Left renal pelvis (tissue), 4 donors: ENCODE results near the gene OR52B6. TPM values are rescaled to one million over a fixed set of nuclear protein-coding genes. Genes with fewer than 3 reads are reported as not detected.
"Not testable (repeated sequence)": the region's sequence is repeated elsewhere in the genome, so short reads cannot be mapped to it uniquely, and the experiment has no call there.

Experiments
- DNase-seq, 4 donors: peaks; one replicate each; pipeline ENCODE4 v3.0.0-alpha.2; 2013; ENCODE audit warnings: low read depth in 4 of 4, low spot score in 3 of 4
- polyA plus RNA-seq, 4 donors: library from polyadenylated mRNA; unstranded; fragments of 120-200 nt; gene quantifications; one replicate each; pipeline ENCODE4 v1.2.1, GENCODE V29; 2013; ENCODE audit not compliant: insufficient read length in 4 of 4

Gene OR52B6
- polyA plus RNA-seq, 4 donors: 0.20 TPM; not detected in 3

DNA sequence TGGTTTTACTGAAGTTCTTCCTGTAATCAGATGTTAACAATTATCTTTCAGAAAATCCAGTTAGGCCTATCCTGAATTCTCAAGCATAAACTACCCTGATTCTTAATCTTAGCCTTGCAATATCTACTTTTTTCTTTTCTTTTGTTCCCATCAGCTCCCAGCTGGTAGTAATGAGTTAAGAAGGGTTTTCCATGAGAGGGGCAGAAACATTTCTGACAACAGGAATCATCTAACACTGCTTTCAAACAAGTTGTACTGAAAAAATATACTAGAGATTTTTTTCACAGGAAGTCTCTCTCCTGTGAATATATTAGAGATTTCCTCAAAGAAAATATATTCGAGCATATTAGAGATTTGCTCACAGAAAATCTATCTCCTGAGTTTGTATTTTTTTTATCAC, 12.5 kb downstream of the OR52B6 start:
- DNase-seq: no peak

DNA sequence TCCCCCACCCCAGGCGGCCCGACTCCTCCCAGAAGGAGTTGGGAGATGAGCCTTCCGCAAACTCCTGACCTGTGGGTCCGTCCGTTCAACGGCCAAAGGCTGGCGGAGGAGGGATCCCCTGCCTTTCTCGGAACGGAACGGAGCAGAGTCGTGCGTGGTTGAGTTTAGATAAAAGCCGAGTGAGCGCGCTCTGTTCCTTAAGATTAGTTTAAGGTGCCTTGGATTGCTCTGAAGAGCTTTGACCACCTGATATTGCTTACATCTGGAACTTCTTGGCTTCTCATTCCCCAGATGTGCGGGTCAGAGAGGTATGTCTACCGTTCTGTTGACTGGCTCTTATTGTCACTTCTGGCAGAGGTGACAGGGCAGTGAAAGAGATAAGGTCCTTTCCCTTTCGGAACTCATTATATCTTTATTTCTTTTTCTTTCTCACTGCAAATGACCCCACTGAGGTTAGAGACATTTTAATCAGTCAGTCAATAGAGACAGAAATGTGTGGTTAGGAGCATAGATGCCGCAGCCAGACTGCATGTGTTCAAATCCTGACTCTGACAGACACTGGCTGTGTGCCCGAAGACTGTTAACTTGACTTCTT, 16.0 kb downstream of the OR52B6 start, which contains the start of gene TRIM6:
Gene TRIM6 (plus strand): TSS at position 31 of the 595 bp plus-strand sequence. CDS start 261 bp downstream, at position 292.
- peak in 3 of 4 donors; percentile 20 to 46 (median 39) for DNase-seq

DNA sequence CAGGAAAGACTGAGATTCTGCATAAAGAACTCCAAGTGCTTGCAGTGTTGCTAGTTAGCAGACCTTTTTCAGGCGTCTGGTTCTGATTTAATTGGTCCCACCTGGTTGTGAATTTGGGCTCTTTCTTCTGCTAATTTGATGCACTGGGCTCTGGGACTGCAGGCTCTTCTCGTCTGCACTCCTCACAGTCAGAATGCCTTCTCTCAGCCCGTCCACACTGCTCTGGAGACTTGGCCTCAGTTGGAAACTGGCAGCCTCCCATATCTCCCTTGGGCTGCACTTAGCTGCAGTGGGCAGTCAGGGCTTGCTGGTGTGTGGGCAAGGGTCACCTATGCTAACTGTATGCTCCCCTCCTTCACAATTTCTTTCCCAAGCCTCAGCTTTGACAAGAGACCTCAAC, 17.3 kb downstream of the OR52B6 start:
- no peak for DNase-seq

DNA sequence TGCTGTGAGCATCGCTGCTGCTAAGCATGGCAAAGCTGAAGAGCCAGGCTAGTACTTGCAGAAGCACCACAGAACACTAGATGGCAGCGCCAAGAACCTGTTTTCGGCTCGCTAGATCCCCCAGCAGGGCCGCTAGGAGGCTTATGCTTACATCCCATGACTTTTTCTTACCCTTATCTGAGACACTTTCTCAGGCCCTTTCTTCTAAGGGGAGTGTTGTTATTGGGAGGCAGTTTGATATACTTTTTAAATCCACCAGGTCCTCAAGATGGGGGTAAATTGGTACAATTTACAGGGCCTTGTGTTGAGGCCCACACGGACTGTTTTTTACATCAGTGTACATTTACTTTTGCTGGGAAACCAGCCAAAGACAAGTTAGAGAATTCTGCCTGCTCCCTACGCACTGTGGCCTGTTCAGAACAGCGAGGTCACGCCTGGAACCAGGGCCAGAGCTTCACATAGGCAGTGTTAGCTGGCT, 19.7 kb downstream of the OR52B6 start:
- peak in 3 of 4 donors; percentile 38 to 46 (median 42) for DNase-seq

DNA sequence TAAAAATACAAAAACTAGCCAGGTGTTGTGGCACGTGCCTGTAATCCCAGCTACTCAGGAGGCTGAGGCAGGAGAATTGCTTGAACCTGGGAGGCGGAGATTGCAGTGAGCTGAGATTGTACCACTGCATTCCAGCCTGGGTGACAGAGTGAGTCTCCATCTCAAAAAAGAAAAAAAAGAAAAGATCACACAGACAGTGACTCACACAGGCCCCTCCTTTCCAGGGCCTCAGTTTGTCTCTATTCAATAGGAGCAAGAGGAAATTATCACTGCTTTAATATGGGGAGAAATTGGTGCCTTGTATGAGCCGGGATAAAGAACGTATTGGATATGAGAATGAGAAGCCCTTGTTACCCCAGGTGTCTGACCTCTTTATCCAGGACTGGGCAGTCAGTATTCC, 22.1 kb downstream of the OR52B6 start:
- not testable (repeated sequence) for DNase-seq

DNA sequence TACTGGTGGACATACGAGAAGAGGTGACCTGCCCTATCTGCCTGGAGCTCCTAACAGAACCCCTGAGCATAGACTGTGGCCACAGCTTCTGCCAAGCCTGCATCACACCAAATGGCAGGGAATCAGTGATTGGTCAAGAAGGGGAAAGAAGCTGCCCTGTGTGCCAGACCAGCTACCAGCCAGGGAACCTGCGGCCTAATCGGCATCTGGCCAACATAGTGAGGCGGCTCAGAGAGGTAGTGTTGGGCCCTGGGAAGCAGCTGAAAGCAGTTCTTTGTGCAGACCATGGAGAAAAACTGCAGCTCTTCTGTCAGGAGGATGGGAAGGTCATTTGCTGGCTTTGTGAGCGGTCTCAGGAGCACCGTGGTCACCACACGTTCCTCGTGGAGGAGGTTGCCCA, 22.6 kb downstream of the OR52B6 start:
- DNase-seq: no peak

DNA sequence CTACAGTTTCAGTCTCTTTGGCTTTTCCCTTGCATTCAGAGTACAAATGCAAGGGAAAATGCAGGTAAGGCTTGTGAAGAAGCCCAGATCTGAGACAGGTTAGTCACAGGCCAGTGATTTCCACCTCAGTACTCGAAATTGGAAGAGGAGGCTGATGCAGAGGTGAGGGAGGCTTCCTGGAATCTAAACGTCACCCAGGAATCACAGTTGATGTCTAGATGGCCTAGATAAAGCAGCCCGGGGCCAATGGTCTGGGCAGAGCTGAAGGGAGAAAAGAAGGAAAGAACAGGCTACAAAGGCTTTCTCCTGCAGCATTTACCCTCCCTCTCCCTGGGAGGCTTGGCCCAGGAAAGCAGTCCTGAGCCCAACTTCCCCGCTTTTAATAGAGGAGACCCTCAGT, 24.2 kb downstream of the OR52B6 start:
- no peak for DNase-seq

DNA sequence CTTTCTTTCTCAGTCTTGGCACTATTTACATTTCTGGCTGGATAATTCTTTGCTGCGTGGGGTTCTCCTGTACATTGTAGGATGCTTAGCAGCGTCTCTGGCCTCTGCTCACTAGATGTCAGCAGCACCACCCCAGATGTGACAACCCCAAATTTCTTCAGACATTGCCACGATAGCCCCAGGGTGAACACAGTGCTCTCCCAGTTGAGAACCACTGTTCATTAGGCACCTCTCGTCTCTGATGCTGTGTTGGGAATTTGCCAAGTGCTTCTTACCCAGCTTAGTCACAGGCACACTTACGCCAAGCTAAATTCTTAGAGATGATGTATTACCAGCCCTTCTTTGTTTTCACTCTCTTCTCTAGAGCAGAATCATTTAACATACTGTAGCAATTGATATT, 25.2 kb downstream of the OR52B6 start:
- DNase-seq: no peak

DNA sequence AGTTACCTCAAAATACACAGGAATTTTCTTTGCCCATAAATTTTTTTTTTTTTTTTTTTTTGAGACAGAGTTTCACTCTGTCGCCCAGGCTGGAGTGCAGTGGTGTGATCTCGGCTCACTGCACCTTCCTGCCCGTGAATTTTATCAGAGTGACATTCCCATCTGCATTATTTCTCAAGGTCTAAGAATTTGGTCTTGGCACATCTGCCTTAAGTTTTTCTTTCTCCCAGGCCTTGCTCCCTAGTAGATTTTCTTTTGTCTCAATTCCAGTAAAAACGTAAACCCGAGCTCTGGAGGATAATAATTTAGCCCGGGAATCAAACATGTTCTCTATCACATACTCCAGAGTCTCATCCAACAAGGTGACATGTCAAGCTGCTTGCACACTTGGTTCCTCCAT, 28.1 kb downstream of the OR52B6 start:
- no peak for DNase-seq

DNA sequence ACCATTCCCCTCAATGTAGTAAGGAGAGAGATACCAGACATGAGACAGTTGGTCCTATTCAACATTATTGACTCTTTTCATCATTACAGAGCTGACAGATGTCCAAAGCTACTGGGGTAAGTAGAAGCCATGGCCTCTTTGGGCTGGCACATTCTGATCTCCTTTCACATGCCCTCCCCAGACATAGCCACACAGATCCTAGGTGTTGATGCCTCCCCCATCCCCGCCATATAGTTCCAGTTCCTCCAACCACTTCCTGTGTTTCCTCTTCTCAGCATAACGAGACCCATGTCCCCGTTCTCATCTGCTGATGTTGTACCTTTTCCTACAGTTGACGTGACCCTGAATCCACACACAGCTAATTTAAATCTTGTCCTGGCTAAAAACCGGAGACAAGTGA, 29.8 kb downstream of the OR52B6 start:
- DNase-seq: no peak

DNA sequence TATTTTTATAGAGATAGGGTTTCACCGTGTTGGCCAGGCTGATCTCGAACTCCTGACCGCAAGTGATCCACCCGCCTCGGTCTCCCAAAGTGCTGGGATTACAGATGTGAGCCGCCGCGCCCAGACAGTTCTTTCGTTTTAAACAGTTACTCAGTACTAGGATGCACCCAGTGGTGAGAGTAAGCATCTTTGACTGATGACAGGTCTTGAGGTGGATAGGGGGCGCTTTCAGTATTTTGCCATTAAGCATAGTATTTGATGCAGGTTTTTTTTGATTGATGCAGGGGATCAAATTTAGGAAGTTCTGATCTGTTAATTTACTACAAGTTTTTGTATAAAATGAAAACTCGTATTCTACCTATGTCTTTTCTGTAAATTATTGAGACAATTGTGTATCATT, 30.9 kb downstream of the OR52B6 start:
- DNase-seq: no peak

DNA sequence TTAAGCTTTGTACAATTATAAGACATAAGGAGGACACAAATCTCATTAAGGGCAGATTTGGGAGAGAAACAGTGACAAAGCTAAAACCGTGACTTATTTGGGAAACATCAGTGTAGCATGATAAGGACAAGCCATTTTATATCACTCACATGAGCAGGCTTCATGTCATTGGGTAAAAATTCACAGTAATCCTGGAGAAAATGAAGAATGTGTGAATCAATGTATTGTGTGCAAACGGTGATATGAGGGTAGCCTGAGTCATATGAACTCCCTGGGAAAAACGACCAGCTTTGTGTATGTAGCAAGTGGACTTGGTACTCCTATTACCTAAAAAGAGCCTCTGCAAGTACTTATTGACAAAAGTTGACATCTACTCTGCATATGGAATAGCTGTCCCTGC, 38.1 kb downstream of the OR52B6 start:
- DNase-seq: no peak

DNA sequence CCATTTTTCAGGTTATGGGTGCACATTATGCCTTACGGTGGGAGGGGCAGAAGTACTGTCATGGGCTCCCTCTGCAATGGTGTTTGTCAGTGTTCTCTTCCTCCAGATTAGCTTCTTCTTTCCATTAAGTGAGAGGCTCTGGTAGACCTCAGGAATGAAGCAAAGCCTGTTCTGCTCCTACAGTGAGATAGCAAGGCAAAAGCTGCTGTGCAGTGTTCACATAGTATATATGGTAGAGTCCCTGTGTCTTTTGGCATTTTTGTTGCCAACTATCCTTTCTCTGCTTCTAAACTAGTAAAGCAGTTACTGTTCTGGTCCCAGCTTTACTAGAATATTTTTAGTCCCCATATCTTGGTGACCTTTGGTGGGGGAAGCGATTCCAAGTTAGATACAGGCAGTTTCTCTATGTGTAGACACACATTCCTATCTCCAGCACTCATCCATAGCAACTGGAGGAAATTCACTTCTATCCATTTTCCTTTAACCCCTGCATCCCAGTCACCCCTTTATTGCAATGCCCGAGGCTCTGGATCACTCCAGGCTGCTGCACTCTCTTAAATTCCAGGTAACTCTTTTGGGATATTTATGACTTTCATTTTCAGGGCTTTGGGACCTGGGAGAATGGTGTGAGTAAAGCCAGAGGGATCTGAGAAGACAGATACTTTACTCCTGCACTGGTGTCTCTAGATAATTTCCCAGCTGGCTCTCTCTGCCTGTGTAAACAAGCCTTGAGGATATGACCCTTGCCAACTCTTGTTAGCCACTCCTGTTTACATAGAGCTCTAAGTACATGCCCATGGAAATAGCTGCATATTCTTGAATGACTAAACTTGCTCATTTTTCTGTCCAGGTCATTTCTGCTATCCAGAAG, 40.2 kb downstream of the OR52B6 start:
- no peak for DNase-seq

DNA sequence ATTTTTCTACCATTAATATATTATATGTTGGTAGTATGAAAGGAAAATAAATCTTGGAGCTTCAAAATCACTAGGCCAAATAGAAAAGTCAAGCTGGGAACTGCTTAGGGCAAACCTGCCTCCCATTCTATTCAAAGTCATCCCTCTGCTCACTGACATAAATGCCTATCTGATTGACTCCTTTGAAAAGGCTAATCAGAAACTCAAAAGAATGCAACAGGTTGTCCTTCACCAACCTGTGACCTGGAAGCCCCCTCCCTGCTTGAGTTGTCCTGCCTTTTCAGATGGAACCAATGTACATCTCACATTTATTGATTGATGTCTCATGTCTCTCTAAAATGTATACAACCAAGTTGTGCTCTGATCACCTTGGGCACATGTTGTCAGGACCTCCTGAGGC, 40.9 kb downstream of the OR52B6 start:
- no peak for DNase-seq

DNA sequence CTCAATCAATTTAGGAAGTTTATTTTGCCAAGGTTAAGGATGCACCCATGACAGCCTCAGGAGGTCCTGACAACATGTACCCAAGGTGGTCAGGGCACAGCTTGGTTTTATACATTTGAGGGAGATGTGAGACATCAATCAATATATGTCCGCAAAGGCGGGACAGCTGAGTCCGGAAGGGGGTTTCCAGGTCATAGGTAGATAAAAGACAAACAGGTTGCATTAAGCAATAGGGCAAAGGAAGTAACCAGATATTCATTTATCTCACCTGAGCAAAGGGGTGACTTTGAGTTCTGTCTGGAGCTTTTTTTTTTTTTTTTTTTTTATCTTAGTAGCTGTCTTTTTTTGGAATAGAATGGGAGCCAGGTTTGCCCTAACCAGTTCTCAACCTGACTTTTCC, 42.1 kb downstream of the OR52B6 start:
- DNase-seq: no peak

DNA sequence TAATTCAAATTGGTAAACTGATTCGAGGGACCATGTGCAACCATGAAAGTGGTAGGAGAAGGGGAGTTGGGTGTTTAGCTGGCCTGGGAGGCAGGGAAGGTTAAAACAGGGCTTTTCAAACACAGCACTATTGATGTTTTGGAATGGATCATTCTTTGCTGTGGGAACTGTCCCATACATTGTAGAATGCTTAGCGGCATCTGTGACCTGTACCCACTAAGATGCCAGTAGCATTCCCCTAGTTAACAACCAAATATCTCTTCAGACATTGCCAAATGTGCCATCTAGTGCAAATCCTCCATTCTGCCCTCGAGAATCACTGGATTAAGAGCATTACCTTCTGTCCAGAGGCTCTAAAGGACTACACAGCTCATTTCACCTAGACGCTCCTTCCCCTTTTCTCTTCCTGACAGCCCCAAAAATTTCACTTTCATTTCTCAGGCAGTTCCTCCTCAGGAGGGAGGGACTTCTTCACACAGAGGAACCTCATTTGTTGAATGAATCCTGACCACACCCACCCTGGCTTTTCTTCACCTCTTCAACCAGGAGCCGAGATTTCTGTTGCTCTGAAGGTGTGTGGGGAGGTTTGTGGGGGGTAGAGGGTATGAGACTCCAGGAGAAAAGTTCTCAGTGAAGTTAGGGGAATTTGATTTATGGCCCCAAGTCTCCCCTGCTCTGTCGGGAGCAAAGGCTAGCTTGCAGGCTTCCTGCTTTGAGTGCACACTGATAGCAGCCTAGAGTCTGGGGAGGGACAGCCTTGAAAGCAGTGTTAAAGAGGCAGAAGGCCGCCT, 44.0 kb downstream of the OR52B6 start, which contains the start of gene TRIM34:
Gene TRIM34 (plus strand): TSS at position 513 of the 791 bp plus-strand sequence. CDS start 7,331 bp downstream, outside the sequence.
- DNase-seq: peak; percentile 25 to 57 (median 30)

DNA sequence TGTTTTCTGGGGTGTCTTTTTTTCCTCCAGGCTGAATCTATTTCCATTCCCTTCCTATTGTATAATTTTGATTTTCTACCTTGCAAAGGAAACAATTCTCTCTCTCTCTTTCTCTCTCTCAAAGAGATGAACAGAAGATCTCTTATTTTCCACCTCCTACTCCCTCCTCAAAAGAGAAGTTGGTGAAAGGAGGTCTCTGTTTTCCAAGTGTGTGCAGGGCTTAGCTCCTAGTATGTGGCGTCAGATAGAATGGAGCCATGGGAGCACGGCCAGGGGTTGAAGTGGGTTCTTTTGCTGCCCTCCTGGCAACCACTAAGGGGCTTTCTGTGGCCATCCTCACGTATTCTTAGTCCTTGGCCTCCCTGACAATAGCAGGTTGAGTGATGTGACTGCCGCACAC, 44.6 kb downstream of the OR52B6 start:
- no peak for DNase-seq

DNA sequence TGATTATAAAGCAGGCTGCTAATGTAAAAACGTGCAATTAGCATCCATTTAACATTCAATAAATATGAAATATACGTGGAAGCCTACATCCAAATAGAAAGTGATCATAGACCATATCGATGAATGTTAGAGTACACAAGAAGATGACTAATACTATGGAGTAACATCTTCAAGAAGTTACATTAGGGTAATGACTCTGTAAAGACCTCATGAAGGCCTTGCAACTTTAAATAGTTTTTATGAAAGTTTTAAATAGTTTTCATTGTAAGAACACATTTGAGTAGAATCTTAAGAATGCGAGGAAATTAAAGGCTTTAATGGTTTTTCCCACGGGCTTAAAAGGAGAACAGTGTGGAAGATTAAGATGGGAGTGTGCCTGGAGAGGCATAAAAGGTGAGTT, 45.5 kb downstream of the OR52B6 start:
- no peak for DNase-seq

DNA sequence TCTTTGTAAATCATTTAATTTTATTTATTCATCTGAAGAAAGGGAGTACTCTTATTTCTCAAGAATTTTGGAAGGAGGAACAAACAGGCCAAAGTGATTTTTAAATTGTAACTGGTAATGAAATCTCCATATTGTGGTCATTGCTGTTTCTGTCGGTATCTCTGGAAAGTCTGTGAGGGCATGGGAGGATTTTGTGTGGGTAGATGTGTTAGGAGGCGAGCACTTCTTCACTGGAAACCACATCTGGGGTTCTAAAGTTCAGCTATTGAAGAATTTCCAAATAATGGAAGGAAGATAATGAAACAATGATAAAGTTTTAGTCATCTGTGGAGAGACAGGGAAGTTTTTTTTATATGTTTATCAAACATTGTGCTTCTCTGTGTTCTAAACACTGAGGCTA, 50.7 kb downstream of the OR52B6 start:
- no peak for DNase-seq
